Measurements from ENCODE around the gene LDLRAD1.

DNA sequence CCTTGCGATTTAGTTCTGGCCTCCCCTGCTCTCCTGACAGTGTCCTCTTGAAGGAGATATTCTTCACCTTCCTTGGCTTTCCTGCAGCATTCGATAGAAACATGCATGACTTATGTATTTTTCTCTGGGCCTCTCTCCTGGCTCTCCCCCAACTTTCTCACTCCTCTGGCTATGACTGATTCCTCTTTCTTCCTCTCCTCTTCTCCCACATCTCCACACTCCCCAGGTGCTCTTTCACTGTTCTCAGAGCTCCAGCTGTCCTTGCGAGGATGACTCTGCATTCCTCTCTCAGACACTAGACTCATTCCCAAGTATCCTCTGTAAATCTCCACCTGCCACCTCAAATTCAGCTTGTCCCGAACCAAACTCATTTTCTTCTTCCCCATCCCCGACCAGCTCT, 53.9 kb downstream of the LDLRAD1 start:
- TF ChIP-seq, protein P1, sequence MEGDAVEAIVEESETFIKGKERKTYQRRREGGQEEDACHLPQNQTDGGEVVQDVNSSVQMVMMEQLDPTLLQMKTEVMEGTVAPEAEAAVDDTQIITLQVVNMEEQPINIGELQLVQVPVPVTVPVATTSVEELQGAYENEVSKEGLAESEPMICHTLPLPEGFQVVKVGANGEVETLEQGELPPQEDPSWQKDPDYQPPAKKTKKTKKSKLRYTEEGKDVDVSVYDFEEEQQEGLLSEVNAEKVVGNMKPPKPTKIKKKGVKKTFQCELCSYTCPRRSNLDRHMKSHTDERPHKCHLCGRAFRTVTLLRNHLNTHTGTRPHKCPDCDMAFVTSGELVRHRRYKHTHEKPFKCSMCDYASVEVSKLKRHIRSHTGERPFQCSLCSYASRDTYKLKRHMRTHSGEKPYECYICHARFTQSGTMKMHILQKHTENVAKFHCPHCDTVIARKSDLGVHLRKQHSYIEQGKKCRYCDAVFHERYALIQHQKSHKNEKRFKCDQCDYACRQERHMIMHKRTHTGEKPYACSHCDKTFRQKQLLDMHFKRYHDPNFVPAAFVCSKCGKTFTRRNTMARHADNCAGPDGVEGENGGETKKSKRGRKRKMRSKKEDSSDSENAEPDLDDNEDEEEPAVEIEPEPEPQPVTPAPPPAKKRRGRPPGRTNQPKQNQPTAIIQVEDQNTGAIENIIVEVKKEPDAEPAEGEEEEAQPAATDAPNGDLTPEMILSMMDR (IDR thresholded peaks at IDR 0.05) = no peak
- no peak for TF ChIP-seq POLR2A (IDR thresholded peaks at IDR 0.05)
